HCT116 (cell line): ENCODE results near the gene KIF25. TPM values are rescaled to one million over a fixed set of nuclear protein-coding genes. Genes with fewer than 3 reads are reported as not detected.

Source experiments
- ATAC-seq: fragments of 200-7000 bp; cut with Tn5 transposase; 2 replicates; pipeline ENCODE4 v1.9.1; 2020; ENCODE audit warnings: mild to moderate bottlenecking, moderate library complexity
- BruUV-seq: library from RNA; stranded (reverse); fragments of 400-500 nt; replicated peaks from 2 replicates; lab custom pipeline; 2021; lab: Mats Ljungman, UMichigan
- CTCF ChIA-PET: fragments of 300-600 bp; sonication (Branson Sonifier 250); formaldehyde crosslinking; loops from one replicate; lab custom pipeline; 2021; ENCODE audit warnings: antibody characterized with exemption; lab: Charles Lee
- POLR2A ChIA-PET: fragments of 300-600, 350-600 bp; sonication (Branson Sonifier 250); formaldehyde crosslinking; loops from one replicate; lab custom pipeline; 2021; ENCODE audit warnings: antibody characterized with exemption; lab: Charles Lee
- RAD21 ChIA-PET, 2 experiments: fragments of 300-600 bp; sonication (Branson Sonifier 250); formaldehyde crosslinking; loops; one replicate each; lab custom pipeline; 2023; ENCODE audit warnings: low total read pairs in 2 of 2; ENCODE audit not compliant: uncharacterized antibody in 2 of 2, unreplicated experiment in 2 of 2, low non-redundant PET in 1 of 2; lab: Charles Lee
- DNase-seq: peaks from one replicate; pipeline ENCODE4 v3.0.0-alpha.2; 2010; ENCODE audit warnings: low read depth, low spot score
- H2AFZ ChIP-seq: fragments of 200-600 bp; shearing (Covaris generic), sonication (generic); 2 replicates; pipeline ENCODE4 v1.6.1; 2017; ENCODE audit warnings: low read depth, mixed run types, mixed read lengths, antibody characterized with exemption, low read length; ENCODE audit not compliant: poor library complexity, severe bottlenecking
- H3K27ac ChIP-seq: 2 replicates; pipeline ENCODE4 v1.5.1; 2012; ENCODE audit warnings: low read depth, low read length
- H3K27me3 ChIP-seq: fragments of 200-600 bp; sonication (generic); 2 replicates; pipeline ENCODE4 v1.6.1; 2016; ENCODE audit warnings: mixed run types, low read length, mixed read lengths; ENCODE audit not compliant: insufficient read depth
- H3K36me3 ChIP-seq, 2 experiments: fragments of 200-500 bp in 1 of 2; fragments of 200-600 bp in 1 of 2; sonication (Bioruptor generic) in 1 of 2; sonication (generic) in 1 of 2; 2 replicates each; pipeline versions ENCODE4 v1.5.1 to v1.6.1; 2014 to 2016; ENCODE audit warnings: low read length in 2 of 2, inconsistent platforms in 1 of 2, mixed read lengths in 1 of 2, mixed run types in 1 of 2; ENCODE audit not compliant: insufficient read depth in 2 of 2, control insufficient read depth in 1 of 2
- H3K4me1 ChIP-seq, 2 experiments: fragments of 200-600 bp in 1 of 2; sonication (generic) in 1 of 2; 2 replicates each; pipeline versions ENCODE4 v1.5.1 to v1.6.1; 2012 to 2017; ENCODE audit warnings: low read length in 2 of 2, inconsistent platforms in 1 of 2, mild to moderate bottlenecking in 1 of 2, mixed read lengths in 1 of 2, mixed run types in 1 of 2, moderate library complexity in 1 of 2; ENCODE audit not compliant: insufficient read depth in 2 of 2, control insufficient read depth in 1 of 2
- H3K4me2 ChIP-seq: fragments of 200-600 bp; sonication (generic); 2 replicates; pipeline ENCODE4 v1.6.1; 2017; ENCODE audit warnings: mixed run types, low read length, mixed read lengths
- H3K4me3 ChIP-seq, 2 experiments: fragments of 200-600 bp in 1 of 2; sonication (generic) in 1 of 2; replicated peaks in 1 of 2; 2 replicates each; pipeline ENCODE4 v1.5.1; 2011 to 2016; ENCODE audit warnings: low read length in 2 of 2, control low read depth in 1 of 2, low read depth in 1 of 2, mild to moderate bottlenecking in 1 of 2, mixed read lengths in 1 of 2, mixed run types in 1 of 2
- H3K79me2 ChIP-seq: fragments of 200-600 bp; sonication (generic); 2 replicates; pipeline ENCODE4 v1.6.1; 2017; ENCODE audit warnings: mild to moderate bottlenecking, mixed run types, low read length, moderate library complexity, mixed read lengths; ENCODE audit not compliant: insufficient read depth
- H3K9ac ChIP-seq: fragments of 200-600 bp; sonication (generic); 2 replicates; pipeline ENCODE4 v1.6.1; 2016; ENCODE audit warnings: low read length, mixed read lengths
- H3K9me2 ChIP-seq: fragments of 200-600 bp; sonication (generic), shearing (Covaris generic); 2 replicates; pipeline ENCODE4 v1.6.1; 2017; ENCODE audit warnings: mixed run types, mild to moderate bottlenecking, moderate library complexity; ENCODE audit not compliant: insufficient read depth
- H3K9me3 ChIP-seq, 2 experiments: fragments of 200-500 bp in 1 of 2; fragments of 200-600 bp in 1 of 2; sonication (Bioruptor generic) in 1 of 2; sonication (generic) in 1 of 2; 2 replicates each; pipeline ENCODE4 v1.6.1; 2014 to 2017; ENCODE audit warnings: low read length in 2 of 2, mixed read lengths in 2 of 2, inconsistent platforms in 1 of 2, low read depth in 1 of 2, mild to moderate bottlenecking in 1 of 2, mixed run types in 1 of 2, moderate library complexity in 1 of 2; ENCODE audit not compliant: control insufficient read depth in 1 of 2, insufficient read depth in 1 of 2
- H4K20me1 ChIP-seq: fragments of 200-600 bp; sonication (generic), shearing (Covaris generic); 2 replicates; pipeline ENCODE4 v1.6.1; 2017; ENCODE audit warnings: mixed run types, mild to moderate bottlenecking, moderate library complexity; ENCODE audit not compliant: insufficient read depth
- ATF3 ChIP-seq: IDR thresholded peaks from 2 replicates; pipeline ENCODE4 v1.6.1; 2012
- CEBPB ChIP-seq: IDR thresholded peaks from 2 replicates; pipeline ENCODE4 v1.6.1; 2012; ENCODE audit warnings: low read depth
- EGR1 ChIP-seq: IDR thresholded peaks from 2 replicates; pipeline ENCODE4 v1.6.1; 2012; ENCODE audit warnings: low read depth
- ELF1 ChIP-seq: IDR thresholded peaks from 2 replicates; pipeline ENCODE4 v1.6.1; 2012; ENCODE audit warnings: low read depth, borderline replicate concordance
- EZH2 ChIP-seq: fragments of 200-600 bp; sonication (generic); IDR thresholded peaks from 2 replicates; pipeline ENCODE4 v1.6.1; 2017; ENCODE audit warnings: antibody characterized with exemption, mixed run types
- EZH2phosphoT487 ChIP-seq: fragments of 200-600 bp; IDR thresholded peaks from 2 replicates; pipeline ENCODE4 v1.6.1; 2018; ENCODE audit warnings: antibody characterized with exemption, borderline replicate concordance
- FOSL1 ChIP-seq: IDR thresholded peaks from 2 replicates; pipeline ENCODE4 v1.6.1; 2012; ENCODE audit warnings: low read depth
- POLR2A ChIP-seq: IDR thresholded peaks from 2 replicates; pipeline ENCODE4 v1.7.0; 2011; ENCODE audit warnings: borderline replicate concordance; ENCODE audit not compliant: insufficient read depth, insufficient read length; ENCODE audit errors: extremely low read depth
- REST ChIP-seq: IDR thresholded peaks from 2 replicates; pipeline ENCODE4 v1.6.1; 2012; ENCODE audit warnings: low read depth
- SIN3A ChIP-seq: IDR thresholded peaks from 2 replicates; pipeline ENCODE4 v1.6.1; 2012; ENCODE audit warnings: low read depth
- ZBTB33 ChIP-seq: IDR thresholded peaks from 2 replicates; pipeline ENCODE4 v1.6.1; 2011; ENCODE audit warnings: mild to moderate bottlenecking, low read length, moderate library complexity; ENCODE audit not compliant: insufficient replicate concordance; ENCODE audit errors: extremely low read depth
- intact Hi-C: fragments of 100-400 bp; cut with micrococcal nuclease; formaldehyde crosslinking; loops from 2 replicates; pipeline ENCODE4 v1.10.0; 2022
- total RNA-seq: library from RNA; stranded (reverse); gene quantifications from one replicate; pipeline ENCODE4 v1.2.1, GENCODE V29; 2021; ENCODE audit not compliant: unreplicated experiment

Gene KIF25
- total RNA-seq, 1 experiment from 2014 or later: not detected

DNA sequence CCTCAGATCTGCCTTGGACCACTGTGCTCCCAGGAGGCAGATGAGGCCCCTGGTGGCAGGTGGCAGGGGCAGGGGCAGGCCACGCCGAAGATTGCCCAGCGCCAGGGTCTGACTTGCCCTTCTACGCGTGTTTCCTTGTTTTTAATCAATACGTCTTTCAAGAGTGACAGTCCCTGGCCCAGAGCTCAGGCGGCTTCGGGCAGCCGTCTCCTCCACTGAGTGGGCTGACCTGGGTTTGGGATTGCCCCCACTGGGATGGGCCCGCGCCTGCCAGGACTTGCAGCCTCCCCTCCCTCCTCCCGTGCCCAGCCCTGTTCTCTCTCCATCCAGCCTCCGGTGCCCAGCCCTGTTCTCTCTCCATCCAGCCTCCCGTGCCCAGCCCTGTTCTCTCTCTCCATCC, 60.4 kb downstream of the KIF25 start:
- H3K4me1 ChIP-seq: no peaks in the 10 kb centered on the region
- DNase-seq (no peak), ATAC-seq (no peak)
- H3K27me3 ChIP-seq: no peaks in the 10 kb centered on the region
- BruUV-seq: no TSS peak
- CTCF ChIA-PET: no interaction called here
- H3K79me2 ChIP-seq: no peaks in the 10 kb centered on the region
- no peak overlapping the region for H2AFZ ChIP-seq
- no peaks in the 10 kb centered on the region for H3K36me3 ChIP-seq
- no peak for TF ChIP-seq EZH2phosphoT487
- TF ChIP-seq ATF3: no peak
- TF ChIP-seq EGR1: no peak
- no peak for TF ChIP-seq REST
- no peak for TF ChIP-seq FOSL1
- no peak for TF ChIP-seq EZH2
- no peak for TF ChIP-seq SIN3A
- no peak for TF ChIP-seq CEBPB
- TF ChIP-seq ELF1: no peak
- no peak for TF ChIP-seq POLR2A
- no peak for TF ChIP-seq ZBTB33
- RAD21 ChIA-PET: no interaction called here
- no peak overlapping the region for H3K27ac ChIP-seq
- POLR2A ChIA-PET: no interaction called here
- H3K4me2 ChIP-seq: no peak overlapping the region
- H3K9me2 ChIP-seq: no peaks in the 10 kb centered on the region
- H3K9ac ChIP-seq: no peak overlapping the region
- no peaks in the 10 kb centered on the region for H3K9me3 ChIP-seq
- intact Hi-C loops: no loop called here
- H3K4me3 ChIP-seq: no peak overlapping the region
- H4K20me1 ChIP-seq: no peaks in the 10 kb centered on the region
